GM12875 (cell line): ENCODE measurements around the gene CELF4.

Experiments used
- H3K4me3 ChIP-seq: one replicate; pipeline ENCODE4 v1.5.1; 2011; ENCODE audit warnings: low read depth, low read length, control low read depth
- TF ChIP-seq, protein P1 (sequence below): IDR thresholded peaks from 2 replicates; pipeline ENCODE4 v1.5.1; 2011; ENCODE audit warnings: low read depth, mild to moderate bottlenecking, control low read depth, inconsistent platforms, low read length, moderate library complexity, borderline replicate concordance; ENCODE audit not compliant: insufficient read depth

The CELF4 gene

GRCh38 chr18:37434161-37434860 is 131.3 kb downstream of the CELF4 start:
- TF ChIP-seq, protein P1, sequence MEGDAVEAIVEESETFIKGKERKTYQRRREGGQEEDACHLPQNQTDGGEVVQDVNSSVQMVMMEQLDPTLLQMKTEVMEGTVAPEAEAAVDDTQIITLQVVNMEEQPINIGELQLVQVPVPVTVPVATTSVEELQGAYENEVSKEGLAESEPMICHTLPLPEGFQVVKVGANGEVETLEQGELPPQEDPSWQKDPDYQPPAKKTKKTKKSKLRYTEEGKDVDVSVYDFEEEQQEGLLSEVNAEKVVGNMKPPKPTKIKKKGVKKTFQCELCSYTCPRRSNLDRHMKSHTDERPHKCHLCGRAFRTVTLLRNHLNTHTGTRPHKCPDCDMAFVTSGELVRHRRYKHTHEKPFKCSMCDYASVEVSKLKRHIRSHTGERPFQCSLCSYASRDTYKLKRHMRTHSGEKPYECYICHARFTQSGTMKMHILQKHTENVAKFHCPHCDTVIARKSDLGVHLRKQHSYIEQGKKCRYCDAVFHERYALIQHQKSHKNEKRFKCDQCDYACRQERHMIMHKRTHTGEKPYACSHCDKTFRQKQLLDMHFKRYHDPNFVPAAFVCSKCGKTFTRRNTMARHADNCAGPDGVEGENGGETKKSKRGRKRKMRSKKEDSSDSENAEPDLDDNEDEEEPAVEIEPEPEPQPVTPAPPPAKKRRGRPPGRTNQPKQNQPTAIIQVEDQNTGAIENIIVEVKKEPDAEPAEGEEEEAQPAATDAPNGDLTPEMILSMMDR, result no peak
- no peak overlapping the region for H3K4me3 ChIP-seq

- TF ChIP-seq, protein P1, result no peak
Observed at GRCh38 chr18:37432436-37433195, 133.0 kb downstream of the CELF4 start.

GRCh38 chr18:37430357-37431076 is 135.1 kb downstream of the CELF4 start:
- TF ChIP-seq, protein P1, result no peak
- H3K4me3 ChIP-seq, result no peak overlapping the region

More at GRCh38 chr18:37432436-37433195, 133.0 kb downstream of the CELF4 start:
- no peak overlapping the region for H3K4me3 ChIP-seq

DNA sequence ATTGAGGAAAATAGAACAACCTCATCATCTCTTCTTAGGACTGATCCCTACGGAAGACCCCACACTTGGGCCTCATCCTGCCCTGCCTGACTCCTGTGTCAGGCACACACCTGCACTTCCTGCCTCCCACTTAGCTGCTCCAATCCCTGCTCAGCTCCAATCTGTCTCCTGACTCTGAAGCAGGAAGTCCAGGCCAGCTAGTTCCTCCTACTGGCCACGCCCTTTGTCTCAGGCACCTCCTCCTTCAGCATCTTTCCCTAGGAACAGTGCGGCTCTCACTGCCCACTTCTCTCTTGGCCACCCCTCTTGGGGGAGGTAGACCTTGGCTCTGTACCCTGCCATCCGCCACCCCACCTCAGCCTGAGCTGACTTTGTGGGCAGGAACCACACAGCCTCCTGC is 135.8 kb downstream of the CELF4 start:
- no peak overlapping the region for H3K4me3 ChIP-seq
- TF ChIP-seq, protein P1, result no peak

- TF ChIP-seq, protein P1, result no peak
Observed at GRCh38 chr18:37428288-37428974, 137.2 kb downstream of the CELF4 start.

DNA sequence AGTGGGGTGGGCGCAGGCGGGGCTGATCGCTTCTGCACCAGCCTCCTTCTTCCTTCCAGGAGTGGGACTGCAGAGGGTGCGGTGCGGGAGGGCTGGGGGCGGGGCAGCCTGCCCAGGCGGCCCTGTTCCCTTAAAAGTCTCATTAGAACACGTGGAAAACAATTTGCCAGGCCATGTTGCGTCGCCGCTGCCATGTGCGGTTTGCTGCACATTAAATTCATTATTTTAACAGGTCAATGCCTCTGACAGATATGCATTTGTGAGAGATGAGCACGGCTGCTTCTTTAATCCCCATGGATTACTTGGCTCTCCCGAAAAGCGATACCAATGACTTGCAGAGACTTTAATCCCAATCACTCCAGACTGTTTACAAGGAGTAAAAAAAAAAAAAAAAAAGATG is 139.0 kb downstream of the CELF4 start:
- no peak overlapping the region for H3K4me3 ChIP-seq
- TF ChIP-seq, protein P1, result no peak

More at GRCh38 chr18:37428288-37428974, 137.2 kb downstream of the CELF4 start:
- no peak overlapping the region for H3K4me3 ChIP-seq
